Stimulated activated CD8-positive, alpha-beta memory T cell treated with anti-CD3 and anti-CD28 coated beads, Interleukin-12 subunit alpha, Interleukin-12 subunit beta, amount 100 ng/mL, for 1 hour (primary cell): ENCODE data around the gene UAP1L1.

Experiments used
- DNase-seq: peaks from one replicate; pipeline ENCODE4 v3.0.0-alpha.2; 2020; ENCODE audit warnings: low read depth

UAP1L1 gene

DNA sequence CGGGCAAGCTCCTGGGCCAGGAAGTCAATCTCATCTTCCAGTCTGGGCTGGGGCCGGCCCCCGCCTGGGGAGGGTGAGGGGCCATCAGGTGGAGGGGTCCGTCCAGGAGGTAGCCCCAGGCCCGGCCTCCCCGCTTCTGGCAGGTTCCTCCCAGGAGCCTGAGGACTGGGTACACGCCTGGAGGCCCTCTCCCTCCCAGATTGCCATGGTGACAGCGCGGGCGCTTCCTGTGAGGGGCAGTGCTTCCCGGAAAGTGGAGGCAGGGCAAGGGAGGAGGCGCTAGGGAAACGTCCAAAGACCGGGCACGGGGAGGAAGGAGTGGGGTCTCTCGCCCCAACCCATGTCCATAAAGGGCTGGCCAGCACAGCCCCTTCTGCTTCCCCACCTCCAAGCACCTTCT lies 36.2 kb upstream of the UAP1L1 start:
- no peak for DNase-seq

DNA sequence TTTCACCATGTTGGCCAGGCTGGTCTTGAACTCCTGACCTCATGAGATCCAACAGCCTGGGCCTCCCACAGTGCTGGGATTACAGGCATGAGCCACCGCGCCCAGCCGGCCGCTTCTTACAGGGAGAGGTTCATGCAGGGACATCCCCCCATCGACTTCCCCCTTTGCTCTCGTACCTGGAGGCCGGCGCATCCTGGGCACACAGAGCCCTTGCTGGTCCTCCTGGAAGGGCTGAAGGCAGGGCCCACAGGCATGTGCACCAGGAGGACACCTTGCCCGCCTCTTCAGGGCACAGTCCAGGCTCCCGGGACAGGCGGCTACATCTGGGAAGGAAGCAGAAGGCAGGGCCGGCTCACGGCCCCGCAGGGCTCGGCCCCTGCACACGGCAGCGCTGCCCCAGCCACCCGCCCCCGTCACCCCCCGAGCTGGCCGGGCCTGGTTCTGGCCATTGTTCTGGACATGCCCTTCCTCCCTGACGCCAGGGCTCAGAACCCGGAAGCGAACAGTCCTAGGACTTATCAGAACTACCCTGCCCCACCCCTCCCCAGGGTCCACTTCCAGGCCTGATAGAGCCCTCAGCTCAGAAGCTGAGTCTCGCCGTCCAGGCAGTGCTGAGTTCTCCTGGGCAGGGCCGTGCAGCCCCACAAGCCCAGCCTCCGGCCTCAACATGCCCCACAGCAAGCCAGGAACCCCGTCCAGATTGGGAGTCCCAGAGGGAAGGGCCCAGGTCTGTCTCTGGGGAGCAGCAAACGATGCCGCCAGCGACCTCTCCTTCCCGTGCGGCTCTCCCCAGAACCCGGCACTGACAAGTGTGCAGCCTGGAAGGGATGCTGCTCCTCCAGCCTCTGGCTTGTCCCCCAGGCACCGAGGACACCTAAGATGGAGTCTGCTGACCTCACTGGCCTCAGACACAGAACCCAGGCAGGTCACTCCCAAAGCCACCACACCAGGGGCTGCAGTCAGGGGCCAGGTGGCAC lies 34.3 kb upstream of the UAP1L1 start:
- DNase-seq, result no peak

GRCh38 chr9:137044037-137044436 lies 33.3 kb upstream of the UAP1L1 start:
- DNase-seq, result no peak

DNA sequence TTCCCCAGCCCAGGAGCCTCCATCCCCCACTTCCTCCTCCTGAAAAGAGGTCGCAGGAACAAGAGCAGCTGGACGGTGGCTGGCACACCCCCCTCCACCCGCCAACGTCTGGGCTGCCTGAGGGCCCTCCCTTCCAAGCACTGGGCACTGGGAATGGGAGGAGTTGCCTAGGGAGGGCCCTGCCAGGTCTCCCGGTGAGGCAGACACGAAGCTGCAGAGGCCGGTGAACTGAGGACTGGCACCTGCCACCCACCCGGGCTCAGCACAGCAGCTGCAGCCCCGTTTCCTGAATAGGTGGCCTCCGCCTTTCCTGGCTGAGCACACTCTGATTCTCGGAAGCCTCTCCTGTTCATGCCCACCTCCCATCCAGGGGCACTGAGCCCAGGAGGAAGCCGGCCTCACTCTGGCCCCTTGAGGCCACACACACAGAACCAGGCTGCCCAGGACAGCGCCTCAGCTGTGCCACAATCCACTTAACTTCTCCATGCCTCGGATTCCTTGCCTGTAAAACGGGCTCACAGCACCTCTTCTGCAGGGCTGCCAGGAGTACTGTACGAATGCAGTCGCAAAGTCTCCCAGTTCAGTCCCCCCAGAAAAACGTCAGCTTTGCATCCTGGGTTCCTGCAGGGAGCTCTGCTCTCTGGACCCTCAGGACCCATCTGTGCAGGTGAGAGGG lies 32.7 kb upstream of the UAP1L1 start:
- DNase-seq, result no peak

DNA sequence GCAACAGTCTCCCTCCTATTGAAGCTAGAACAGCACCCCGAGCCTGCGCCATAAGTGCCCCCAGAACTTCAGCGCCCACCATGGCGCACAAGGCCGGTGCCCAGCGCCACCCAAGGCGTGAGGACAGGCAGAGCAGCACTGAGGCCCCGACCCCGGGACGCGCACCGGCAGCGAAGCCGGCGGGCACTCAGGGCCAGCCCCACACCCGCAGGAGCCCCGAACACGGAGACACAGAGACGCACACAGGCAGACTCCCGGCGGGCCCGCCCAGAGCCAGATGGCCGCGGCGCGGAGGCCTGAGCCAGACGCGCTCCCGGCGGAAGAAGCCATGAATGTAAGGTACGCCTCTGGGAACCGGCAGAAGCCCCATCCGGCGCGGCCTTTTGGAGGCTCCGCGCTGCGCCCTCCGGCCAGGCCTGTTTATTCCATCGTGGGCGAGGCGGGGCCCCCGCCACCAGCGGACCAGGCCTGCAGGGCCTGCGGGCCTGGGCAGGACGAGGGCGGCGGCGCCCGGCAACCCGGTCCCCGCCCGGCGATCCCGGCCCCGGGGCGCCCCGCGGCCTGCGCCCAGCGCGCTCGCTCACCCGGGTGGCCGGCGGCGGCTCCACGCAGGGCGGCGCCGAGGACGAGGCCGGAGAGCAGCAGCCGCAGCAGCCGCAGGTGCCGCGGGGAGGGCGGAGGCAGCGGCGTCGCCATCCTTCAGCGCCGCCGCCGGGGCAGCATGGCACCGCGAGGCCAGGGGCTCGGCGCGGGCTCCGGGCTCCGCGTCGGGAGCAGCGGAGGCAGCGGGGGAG lies 31.8 kb upstream of the UAP1L1 start:
- no peak for DNase-seq

DNA sequence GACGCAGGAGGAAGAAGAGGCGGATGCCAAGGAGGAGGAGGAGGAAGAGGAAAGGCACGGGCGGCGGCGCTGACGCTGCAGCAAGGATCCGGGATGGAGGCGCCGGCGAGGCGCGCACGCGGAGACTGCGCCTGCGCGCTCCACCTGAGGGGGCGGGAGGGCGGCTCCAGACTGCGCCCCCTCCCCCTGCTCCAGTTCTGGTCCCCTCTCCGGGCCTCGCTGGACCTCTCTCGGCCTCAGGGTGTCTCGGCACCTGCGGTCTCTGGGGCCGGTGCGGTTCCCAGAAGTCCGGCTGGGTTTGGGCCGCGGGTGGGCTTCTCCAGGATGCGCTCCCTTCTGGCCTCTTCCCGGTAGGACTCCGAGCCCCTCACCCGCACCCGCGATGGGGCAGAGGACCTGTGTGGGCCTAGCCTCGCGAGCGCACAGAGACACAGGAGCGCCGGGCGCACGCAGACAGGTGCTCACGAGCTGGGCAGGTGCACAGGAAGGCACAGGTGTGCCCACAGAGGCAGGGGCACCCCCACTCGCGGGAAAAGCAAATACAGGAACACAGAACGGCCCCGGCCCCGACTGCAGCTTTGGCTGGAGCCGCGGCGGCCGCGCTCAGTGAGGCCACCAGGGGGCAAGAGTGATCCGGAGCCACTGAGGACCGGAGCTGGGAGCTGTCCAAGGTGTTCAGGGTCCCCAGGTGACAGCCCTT lies 31.1 kb upstream of the UAP1L1 start, which contains the start of gene NPDC1:
Gene NPDC1, minus strand, starts transcription at position 90 of the 700 bp plus-strand sequence. CDS start 188 bp downstream, outside the sequence.
- peak; percentile 61 for DNase-seq

DNA sequence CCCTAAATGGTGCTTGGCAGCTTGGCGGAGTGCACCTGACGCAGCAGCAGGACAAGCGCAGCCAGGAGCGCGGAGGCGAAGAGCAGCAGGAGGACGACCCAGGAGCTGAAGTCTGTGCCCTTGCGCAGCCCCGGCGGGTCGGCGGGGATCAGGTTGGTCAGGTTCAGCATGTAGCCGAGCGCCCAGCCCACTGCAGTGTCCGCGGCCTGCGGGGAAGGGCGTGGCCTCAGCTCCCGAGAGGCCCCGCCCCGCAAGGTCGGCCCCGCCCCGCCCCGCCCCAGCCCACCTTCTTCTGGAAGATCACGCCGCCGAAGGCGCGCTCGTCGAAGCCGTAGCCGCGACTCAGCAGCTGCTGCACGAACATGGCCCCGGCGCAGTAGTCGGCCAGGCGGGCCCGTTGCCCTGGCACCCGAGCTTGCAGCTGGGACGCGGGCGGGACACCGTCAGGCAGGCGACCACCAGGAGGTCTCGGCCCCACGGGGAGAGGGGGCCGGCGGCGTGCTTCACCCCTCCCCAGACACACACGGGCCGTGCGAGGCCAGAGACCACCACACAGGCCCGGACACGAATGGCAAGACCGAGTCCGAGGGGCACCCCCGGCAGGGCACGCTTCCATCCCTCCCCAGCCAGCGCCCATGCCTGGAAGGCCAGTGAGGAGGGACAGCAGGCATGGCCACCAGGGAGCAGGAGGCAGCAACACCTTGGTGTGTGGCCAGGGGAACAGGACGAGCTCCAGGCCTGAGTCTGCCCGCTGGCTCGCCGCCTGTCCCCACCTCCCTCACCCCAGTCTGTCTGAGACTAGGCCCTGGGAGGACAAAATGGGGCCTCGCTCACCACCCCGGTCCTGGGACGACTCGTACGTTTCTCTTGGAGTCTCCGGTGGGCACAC lies 28.4 kb upstream of the UAP1L1 start:
- no peak for DNase-seq

DNA sequence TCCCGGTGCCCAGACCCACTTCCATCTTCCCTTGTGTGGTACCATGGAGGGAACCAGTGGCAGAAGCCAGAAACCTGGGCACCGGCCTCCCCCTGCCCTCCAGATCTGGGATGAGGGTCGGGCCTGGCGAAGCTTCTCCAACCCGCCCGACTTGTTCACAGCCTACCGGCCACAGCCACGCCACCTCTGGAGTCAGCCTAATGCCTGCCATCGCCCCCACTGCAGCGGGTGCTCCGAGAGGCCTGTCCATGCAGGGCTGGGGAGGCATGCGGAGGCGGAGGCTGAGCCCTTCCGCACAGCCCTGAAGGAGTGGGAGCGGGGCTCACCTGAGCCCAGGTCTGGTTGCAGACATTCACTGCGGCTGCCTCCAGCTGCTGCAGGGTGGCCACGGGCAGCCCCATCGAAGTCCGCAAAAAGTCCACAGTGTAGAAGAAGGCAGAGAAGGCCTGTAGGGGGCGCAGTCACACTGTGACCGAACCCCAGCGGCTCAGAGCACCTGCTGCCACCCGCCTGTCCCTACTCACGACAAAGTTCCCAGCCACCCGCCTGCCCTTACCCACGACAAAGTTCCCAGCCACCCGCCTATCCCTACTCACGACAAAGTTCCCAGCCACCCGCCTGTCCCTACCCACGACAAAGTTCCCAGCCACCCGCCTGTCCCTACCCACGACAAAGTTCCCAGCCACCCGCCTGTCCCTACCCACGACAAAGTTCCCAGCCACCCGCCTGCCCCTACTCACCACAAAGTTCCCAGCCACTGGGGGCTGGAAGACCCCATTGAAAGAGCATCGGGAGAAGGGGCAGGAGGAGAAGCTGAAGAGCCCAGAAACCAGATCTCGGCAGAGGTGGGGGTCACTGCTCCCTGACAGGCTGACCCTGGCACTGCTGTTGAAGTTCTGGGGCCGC lies 27.5 kb upstream of the UAP1L1 start:
- DNase-seq, result no peak

- DNase-seq, result no peak
Observed at GRCh38 chr9:137050570-137050969, 26.7 kb upstream of the UAP1L1 start.

DNA sequence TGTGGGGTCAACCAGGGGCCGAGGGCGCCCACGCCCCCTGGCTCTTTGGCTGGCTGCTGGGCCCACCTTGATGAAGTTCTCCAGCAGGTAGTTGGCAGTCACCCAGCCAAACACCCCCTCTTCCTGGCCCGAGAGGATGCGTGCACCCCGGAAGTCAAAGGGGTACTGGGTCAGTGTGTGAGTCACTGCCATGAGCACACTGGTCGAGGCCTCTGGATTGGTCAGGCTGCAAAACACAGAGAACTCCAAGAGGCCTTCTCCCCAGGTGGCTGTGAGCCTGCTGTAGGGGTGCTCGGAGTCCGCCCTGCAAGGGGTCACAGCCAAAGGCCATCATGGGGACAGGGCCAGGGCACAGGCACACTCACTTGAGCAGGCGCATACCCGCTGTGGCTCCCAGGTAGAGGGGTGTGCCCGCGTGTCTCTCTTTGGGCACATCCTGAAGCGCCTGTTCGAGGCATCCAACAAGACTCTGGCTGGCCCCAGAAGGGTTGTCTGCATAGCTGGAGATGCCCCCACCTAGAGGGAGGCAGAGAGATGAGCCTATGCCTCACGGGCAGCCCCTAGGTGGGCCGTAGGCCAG lies 26.1 kb upstream of the UAP1L1 start:
- DNase-seq, result no peak

DNA sequence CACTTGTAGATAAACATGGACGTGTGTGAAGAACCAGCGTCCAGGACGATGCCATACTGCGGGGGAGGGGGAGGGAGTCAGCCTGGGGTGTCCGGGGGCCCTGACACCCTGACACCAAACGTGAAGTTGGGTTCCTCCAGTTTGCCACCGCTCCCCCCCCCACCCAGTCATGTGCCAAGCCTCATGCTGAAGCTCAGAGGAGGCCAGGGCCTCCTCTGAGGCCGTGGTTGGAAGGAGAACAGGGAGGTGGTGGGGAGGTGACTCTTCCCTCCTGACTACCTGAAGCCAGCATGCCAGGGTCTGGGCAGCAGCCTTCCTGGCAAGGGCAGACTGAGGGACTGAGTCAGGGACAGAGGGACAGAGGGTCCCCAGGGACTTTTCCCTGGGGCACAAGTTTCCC lies 25.0 kb upstream of the UAP1L1 start:
- DNase-seq, result no peak

DNA sequence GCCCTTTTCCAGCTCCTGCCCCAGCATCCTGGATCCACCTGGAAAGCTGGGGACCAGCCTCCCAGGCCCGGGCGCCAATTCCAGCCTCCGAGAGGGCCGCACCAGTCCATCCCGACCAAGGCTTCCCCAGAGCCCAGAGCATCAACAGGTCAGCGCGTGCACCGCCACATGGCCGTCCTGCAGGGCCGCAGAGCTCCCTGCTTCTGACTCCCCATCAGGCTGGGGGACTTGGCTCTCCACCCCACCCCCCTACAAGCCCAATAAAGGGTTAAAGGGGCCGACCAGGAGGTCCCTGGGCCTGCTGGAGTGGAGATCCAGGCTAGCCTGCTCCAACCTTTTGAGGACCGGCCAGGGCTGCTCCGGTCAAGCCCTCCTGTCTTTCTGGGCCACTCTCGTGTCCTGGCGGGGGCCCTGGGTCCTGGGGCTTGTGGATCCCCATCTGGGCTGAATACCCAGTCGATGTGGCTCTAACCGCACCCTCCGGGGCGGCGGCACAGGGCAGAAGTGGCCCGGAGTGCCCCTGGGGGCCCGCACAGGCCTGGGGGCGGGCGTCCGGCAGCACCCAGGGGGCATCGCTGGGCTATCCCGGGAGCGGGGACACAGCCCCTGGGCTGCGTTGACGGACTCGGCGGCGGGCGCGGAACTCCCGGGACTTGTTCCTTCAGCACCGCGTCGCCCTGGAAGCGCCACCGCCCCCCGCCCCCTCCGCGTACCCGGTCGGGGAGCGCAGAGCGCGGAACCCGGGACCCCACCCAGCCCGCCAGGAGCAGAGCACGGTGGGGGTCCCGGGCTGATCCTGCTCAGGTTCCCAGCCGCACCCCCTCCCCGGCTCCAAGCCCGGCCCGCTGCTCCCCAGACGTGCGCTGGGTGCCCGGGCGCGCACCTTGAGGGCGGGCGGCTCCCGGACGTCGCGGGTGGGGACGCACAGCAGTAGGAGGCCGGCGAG lies 24.0 kb upstream of the UAP1L1 start:
- no peak for DNase-seq

DNA sequence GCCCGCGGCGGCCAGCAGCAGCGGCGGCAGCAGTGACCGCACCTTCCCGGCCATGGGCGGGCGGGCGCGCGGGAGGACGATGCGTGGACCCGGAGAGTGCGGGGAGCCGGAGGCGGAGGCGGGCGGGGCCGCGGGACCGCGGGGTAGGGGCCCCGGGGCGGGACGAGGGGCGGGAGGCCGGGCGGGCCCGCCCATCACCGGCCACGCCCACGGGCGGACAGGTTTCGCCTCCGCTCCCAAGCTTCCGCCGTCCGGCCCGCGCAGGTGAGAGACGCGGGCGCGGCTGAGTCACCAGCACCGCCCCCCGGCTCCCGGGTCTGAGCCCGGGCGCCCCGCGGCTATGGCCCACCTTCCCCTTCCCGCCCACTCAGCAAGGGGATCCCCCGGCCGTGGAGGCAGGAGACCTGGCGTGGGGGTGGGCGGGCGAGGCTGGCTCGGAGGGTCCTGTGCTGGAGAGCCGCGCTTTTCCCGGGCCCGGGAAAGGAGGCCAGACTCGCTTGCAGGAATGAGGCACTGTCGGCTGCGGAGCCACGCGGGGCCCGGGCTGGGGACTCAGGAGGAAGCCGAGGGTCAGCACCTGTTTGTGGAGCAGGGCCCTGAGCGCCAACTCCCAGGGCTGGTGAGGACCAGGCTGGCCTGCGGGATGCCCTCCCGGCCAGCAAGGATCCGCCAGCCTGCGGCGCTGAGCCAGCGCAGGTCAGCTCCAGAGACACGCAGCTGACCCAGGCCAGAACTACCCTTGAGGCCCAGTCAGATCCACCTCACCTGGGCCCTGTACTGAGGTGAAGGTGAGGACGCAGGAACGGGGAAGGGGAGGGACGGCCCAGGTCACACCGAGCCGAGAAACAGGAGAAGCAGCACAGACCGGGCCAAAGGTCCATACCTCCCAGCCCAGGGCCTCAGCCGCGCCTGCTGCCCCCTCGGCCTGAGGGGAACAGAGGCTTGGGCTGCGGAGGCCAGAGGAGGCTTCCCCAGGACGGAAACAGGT lies 23.1 kb upstream of the UAP1L1 start, which contains the start of gene ENTPD2:
Gene ENTPD2, minus strand, starts transcription at position 118 of the 988 bp plus-strand sequence. Its CDS starts 64 bp downstream, at position 54.
- DNase-seq, result no peak

GRCh38 chr9:137054932-137055384 lies 22.4 kb upstream of the UAP1L1 start:
- no peak for DNase-seq

- DNase-seq, result no peak
Observed at GRCh38 chr9:137055385-137056364, 21.6 kb upstream of the UAP1L1 start.
